Endothelial cell of umbilical vein (primary cell): ENCODE data around the gene LHX4.

Experiments
- EZH2 ChIP-seq: IDR thresholded peaks from 2 replicates; pipeline ENCODE4 v1.6.1; 2012; ENCODE audit warnings: borderline replicate concordance, low read depth, mild to moderate bottlenecking, moderate library complexity, low read length, inconsistent platforms; ENCODE audit not compliant: severe bottlenecking
- GATA2 ChIP-seq: IDR thresholded peaks from 2 replicates; pipeline ENCODE4 v1.7.0; 2011; ENCODE audit warnings: low read depth, mild to moderate bottlenecking, moderate library complexity, mixed read lengths, low read length; ENCODE audit not compliant: insufficient read length, insufficient read depth
- JUN ChIP-seq: IDR thresholded peaks from 2 replicates; pipeline ENCODE4 v1.6.1; 2011; ENCODE audit warnings: borderline replicate concordance, low read depth; ENCODE audit not compliant: insufficient read length, insufficient read depth
- MYC ChIP-seq: IDR thresholded peaks from one replicate; pipeline ENCODE4 v1.6.1; 2011; ENCODE audit warnings: mild to moderate bottlenecking, low read depth, low read length
- POLR2A ChIP-seq: IDR thresholded peaks from 2 replicates; pipeline ENCODE4 v1.6.1; 2012; ENCODE audit warnings: low read depth, mild to moderate bottlenecking, control low read depth, low read length
- POLR2AphosphoS5 ChIP-seq: IDR thresholded peaks from 2 replicates; pipeline ENCODE4 v1.6.1; 2012; ENCODE audit warnings: low read depth, mild to moderate bottlenecking, control low read depth, low read length, moderate library complexity; ENCODE audit not compliant: insufficient read depth
- TF ChIP-seq, protein P1 (sequence below), 2 donors: IDR thresholded peaks; 1 replicate in 1 of 2; 2 replicates in 1 of 2; pipeline ENCODE4 v1.5.1; 2011; ENCODE audit warnings: low read length in 2 of 2, mild to moderate bottlenecking in 2 of 2, moderate library complexity in 2 of 2, control low read depth in 1 of 2, inconsistent platforms in 1 of 2, low read depth in 1 of 2; ENCODE audit not compliant: insufficient read depth in 1 of 2; ENCODE audit errors: extremely low read depth in 1 of 2
- TF ChIP-seq, protein P2 (sequence below): IDR thresholded peaks from 2 replicates; pipeline ENCODE4 v1.6.1; 2011; ENCODE audit not compliant: insufficient read depth, insufficient read length

DNA sequence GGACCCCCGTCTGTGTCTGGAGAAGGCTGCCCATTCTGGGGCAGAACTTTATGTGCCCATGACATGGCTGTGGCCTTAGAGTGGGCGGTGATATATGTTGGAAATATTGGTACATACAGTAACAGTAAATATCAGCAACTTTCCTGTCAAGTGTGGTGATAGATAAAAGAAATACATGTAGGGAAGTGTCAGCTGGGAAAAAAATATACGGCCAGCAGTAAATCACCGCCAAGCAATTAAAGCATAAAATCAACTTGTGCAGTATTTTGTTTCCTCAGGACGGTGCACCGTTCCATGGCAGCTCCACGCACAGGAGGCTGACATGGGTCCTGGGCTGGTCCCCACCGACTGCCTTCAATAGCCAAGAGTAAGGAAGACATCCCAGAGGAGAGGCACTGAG, 27.4 kb downstream of the LHX4 start:
- TF ChIP-seq, protein P1, sequence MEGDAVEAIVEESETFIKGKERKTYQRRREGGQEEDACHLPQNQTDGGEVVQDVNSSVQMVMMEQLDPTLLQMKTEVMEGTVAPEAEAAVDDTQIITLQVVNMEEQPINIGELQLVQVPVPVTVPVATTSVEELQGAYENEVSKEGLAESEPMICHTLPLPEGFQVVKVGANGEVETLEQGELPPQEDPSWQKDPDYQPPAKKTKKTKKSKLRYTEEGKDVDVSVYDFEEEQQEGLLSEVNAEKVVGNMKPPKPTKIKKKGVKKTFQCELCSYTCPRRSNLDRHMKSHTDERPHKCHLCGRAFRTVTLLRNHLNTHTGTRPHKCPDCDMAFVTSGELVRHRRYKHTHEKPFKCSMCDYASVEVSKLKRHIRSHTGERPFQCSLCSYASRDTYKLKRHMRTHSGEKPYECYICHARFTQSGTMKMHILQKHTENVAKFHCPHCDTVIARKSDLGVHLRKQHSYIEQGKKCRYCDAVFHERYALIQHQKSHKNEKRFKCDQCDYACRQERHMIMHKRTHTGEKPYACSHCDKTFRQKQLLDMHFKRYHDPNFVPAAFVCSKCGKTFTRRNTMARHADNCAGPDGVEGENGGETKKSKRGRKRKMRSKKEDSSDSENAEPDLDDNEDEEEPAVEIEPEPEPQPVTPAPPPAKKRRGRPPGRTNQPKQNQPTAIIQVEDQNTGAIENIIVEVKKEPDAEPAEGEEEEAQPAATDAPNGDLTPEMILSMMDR (IDR thresholded peaks at IDR 0.05; ENCODE audit: extremely low read depth in 1 of 2, insufficient read depth in 1 of 2, low read depth in 1 of 2, low read length in 2 of 2), result no peak
- TF ChIP-seq POLR2A (no peak), EZH2 (no peak), GATA2 (no peak), POLR2AphosphoS5 (no peak), JUN (no peak), MYC (no peak)
- TF ChIP-seq, protein P2, sequence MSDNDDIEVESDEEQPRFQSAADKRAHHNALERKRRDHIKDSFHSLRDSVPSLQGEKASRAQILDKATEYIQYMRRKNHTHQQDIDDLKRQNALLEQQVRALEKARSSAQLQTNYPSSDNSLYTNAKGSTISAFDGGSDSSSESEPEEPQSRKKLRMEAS, result no peak
